SJCRH30 (cell line): Measurements from ENCODE around the gene HTR3A. TPM values are rescaled to one million over a fixed set of nuclear protein-coding genes. Genes with fewer than 3 reads are reported as not detected.

Experiments
- total RNA-seq: library from RNA; depleted of rRNA; stranded (reverse); fragments of >200 nt; shearing (Covaris generic); gene quantifications from 2 replicates; pipeline ENCODE4 v1.2.3, GENCODE V29; 2014; rRNA removed

The HTR3A gene
- total RNA-seq, 1 experiment from 2014 or later, result not detected

Other genes with a start within 250 kb of the HTR3A start
- 28.2 and 28.3 TPM in 2 replicates for gene ZW10, start 201.4 kb upstream of the HTR3A start, total RNA-seq
- not detected in 2 replicates for gene CLDN25, start 195.3 kb upstream of the HTR3A start, total RNA-seq
- gene USP28, start 99.5 kb upstream of the HTR3A start, total RNA-seq, result 43.2 and 49.9 TPM in 2 replicates
- gene HTR3B, start 70.3 kb upstream of the HTR3A start, total RNA-seq, result not detected in 2 replicates
- gene ZBTB16, start 84.6 kb downstream of the HTR3A start, total RNA-seq, result not detected in 2 replicates